Fibroblast of skin of left biceps (primary cell): ENCODE measurements around the gene JMJD1C.
"Not testable (repeated sequence)": the region's sequence is repeated elsewhere in the genome, so short reads cannot be mapped to it uniquely, and the experiment has no call there.

Source experiments
- DNase-seq, 2 experiments: peaks; one replicate each; pipeline ENCODE4 v3.0.0-alpha.2; 2013; ENCODE audit warnings: low read depth in 2 of 2

Gene JMJD1C

DNA sequence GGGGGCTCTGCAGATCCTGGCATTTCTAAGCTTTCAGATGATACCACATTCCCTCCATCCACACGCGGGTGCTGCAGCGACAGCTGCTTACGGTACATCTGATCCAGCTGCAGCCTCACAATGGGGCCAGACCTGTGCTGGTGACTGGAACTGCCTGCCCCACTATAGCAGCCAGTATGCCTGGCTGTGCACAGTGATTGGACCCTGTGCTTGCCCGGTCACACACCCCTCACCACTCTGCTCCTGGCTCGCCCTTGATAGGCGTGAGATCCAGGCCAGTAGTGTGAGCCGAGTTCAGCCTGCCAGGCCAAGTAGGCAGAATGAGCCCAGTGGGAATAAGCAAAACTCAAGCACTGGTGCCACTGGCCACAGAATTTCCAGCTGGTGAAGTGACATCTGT lies 167.8 kb downstream of the JMJD1C start:
- no peak for DNase-seq

DNA sequence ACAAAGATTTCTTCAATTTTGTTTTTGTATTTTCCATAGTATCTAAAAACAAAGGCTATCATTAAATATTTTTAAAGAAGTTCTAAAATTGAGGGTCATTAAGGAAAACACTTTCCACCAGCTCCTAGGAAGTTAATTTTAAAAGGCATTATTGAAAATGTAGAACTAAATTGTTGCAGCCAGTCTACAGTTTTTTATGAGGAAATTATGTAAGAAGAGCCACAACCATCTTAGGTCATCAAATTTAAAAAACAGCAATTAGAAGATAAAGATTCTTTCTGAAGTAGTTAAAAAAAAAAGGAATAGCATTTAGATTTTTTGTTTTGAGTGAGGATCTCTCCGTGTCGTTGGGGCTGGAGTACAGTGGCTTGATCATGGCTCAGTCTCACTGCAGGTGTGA lies 171.0 kb downstream of the JMJD1C start:
- no peak for DNase-seq

DNA sequence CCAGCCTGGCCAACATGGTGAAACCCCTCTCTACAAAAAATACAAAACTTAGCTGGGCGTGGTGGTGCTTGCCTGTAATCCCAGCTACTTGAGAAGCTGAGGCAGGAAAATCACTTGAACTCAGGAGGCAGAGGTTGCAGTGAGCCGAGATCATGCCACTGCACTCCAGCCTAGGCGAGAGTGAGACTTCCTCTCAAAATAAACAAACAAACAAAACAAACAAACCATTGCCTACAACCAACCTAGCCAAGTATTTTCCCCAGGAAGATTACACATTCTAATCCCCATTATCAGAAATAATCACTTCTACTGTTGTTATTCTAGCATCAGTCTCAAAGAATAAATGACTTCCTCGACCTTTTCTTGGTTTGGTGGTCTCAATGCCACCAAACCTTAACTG lies 172.9 kb downstream of the JMJD1C start:
- not testable (repeated sequence) for DNase-seq

DNA sequence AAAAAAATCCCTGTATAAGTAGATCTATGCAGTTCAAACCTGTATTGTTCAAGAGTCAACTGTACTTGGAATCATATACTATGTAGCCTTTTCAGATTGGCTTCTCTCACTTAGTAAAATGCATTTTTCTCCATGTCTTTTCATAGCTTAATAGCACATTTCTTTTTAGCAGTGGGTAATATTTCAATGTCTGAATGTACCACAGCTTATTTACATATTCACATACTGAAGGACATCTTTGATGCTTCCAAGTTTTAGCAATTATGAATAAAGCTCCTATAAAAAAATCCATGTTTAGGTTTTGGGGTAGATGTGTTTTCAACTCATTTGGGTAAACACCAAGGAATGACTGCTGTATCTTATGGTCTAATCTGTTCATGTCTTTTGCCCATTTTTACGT lies 177.6 kb downstream of the JMJD1C start:
- DNase-seq = no peak

DNA sequence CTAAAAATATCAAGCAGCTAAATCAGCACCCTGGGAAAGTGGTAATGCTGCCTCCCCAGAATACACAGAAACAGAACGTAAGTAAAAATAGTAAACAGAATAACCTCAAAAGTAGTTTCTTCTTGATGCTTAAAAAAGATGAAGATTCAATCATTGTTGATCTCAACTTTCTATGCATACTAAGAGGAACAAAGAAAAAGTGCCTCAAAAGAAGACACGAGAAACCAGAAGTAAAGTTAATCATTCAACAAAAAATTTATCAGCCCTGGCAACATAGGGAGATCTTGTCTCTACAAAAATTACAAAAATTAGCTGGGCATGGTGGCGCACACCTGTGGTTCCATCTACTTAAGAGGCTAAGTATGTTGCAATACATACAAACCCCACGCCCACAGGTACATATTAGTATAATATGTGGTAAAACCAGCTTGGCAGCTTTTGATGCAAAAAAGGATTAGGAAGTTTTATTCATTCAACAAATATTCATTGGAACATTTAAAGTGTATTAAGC lies 179.0 kb downstream of the JMJD1C start:
- no peak for DNase-seq

DNA sequence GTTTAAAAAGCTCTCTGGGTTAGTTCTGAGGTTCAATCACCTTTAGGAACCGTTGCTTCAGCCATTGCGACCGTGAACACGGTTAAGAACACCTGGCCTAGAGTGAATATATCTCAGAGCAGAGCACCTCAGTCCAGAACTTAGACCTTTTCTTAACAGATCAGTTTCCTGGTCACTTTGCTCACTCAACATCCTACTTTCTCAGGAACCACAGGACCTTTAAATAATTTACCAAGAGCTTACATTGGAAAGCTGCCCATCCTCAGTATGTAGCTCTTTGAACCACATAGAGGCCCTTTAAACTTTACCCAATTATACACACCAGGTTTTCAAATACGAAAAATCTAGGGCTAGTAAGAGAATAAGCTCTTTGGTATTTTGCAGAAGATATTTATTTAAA lies 179.4 kb downstream of the JMJD1C start:
- DNase-seq = no peak

DNA sequence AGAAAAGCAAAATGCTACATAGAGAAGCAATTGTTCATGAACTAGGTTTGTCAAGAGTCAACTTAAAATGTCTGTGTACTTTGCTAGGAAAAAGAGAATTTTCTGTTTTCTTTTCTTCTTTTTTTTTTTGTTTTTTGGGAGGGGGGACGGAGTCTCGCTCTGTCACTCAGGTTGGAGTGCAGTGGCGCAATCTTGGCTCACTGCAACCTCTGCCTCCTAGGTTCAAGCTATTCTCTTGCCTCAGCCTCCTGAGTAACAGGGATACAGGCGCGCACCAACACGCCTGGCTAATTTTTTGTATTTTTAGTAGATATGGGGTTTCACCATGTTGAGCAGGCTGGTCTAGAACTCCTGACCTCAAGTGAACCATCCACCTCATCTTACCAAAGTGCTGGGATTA lies 181.9 kb downstream of the JMJD1C start:
- not testable (repeated sequence) for DNase-seq

DNA sequence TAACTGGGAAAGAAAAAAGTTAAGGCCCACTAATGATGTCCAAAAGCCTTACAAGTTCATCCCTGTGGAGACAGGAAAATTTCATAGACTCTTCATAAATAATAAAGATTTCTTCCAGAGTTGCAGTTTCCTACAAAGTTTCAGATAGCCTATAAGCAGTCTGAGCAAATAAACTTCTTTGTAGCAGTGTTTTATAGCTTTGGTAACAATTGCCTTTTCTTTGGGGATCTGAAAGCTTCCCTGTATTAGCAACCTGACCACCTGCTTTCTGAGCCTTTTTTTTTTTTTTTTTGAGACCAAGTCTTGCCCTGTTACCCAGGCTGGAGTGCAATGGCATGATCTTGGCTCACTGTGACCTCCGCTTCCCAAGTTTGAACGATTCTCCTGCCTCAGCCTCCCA lies 182.7 kb downstream of the JMJD1C start:
- DNase-seq = no peak

DNA sequence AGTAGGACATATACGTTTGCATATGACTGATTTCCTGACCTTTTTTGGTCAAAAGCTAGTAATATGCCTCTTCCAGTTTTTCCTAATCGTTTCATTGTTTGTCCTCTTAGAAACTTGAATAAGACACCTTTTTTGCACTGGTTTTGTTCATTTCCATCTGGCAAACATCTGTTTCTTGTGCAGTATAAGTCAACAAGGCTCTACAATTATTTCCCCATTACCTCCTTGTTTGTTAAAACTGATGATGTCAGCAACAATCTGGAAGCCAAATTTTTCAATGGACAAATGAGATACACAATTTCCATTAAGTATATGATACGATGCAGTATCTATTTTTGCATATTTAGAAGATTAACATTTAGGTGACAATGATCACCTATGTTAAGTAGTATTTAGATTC lies 183.8 kb downstream of the JMJD1C start:
- peak; percentile 22 to 30 for DNase-seq

DNA sequence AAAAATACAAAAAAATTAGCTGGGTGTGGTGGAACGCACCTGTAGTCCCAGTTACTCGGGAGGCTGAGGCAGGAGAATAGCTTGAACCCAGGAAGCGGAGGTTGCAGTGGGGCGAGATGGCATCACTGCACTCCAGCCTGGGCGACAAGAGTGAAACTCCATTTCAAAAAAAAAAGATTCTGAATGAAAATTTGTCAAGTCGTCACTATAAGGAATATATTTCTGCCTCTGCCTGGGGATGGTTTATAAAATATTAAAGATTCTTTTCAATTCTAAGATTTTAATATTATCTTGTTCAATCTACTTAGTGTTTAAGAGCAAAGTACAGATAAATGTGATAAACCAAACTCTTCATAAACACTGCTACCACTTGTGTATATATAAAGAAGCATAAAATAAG lies 185.4 kb downstream of the JMJD1C start:
- no peak for DNase-seq

DNA sequence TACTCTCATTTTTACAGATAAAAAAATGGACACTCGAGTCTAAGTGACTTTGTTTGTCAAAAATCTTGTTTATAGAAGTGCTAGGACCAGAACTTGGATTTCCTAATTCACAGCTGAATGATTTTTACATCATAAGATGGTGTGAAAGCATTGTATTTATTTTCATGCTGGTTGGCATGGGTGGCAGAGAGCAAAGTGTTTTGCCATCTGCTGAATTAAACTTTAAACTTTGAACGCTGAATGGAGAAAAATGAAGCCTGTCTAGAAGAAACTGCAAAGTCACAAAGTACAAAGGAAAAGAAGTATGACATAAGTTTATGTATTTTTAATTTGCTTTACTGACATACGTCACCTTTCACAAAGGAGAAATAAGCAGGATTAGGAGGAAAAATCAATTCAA lies 190.7 kb downstream of the JMJD1C start:
- no peak for DNase-seq

DNA sequence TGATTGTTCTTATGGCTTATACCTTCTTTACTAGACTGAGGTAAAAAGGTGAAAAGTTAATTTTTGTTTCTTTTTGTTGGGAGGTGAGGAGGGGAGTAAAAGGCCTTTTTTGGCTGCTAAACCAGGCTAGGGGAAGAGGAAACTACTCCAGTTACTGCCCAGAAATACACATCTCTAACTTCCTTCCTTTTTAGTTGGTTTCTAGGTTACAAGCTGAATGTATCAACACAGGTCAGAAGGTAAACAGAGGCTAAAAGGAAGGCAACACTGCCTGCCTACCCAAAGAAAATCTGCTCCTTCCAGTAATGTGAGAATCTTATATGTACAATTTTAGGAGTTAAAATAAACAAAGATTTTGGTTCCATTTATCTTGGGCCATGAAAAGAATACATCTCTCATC lies 192.2 kb downstream of the JMJD1C start:
- DNase-seq = no peak

DNA sequence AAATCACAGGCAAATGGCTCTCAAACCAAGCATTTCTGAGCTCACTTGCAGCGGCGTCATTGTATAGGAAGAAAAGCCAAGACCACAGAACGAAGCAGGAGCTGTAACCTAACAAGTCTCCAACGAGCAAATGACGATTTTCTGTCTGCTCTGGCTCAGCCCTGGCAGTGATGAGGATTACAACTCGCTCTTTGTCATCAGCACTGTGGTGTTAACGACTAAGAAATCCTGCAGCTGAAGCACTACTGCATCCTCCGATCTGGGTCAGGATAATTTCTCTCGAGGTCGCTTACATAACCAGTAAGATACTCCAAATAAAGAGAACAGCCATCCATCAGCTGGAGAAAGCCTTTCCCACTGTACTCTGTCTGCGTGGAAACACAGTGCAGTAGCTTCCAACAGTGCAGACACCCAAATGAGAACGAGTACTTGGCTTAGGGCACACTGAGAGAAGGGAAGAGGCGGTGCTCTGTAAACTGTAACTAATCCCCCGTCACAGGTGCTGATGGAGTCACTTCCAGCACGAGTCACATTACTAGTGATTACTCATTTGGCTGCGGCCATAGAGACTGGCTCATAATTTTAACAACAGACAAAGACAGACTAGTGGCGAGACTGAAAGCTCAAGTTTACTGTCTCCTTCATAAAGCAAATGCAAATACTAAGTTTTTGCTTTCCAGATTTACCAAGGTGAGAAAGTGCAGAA lies 196.8 kb downstream of the JMJD1C start:
- peak; percentile 88 for DNase-seq

DNA sequence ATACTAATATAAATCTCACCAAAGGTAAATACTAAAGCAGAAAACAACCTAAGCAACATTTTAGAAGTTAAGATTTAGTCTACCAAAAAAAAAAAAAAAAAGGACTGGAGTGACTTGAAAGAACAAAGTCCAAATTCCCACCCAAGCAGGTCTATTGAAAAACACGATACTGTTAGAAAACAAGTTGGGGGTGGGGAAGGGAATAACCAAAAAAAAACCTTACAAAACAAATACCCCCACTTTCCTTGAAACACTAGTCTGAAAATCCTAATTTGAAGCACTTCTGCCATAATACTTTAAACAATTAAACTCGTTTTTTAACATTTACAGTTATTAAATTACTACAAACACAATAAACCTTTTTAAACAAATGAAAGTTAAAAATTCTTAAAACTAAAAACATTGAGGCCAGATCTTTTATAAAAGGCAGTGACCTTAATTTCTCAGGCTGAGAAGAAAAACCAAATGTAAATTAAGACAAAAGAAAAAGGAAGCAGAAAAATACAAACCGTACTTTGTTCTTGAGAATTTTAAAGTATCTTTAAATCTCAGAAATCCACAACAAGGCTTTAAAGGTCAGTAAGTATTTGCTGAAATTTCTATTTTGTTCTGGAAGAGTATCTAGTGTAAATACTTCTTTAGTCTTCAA lies 197.5 kb downstream of the JMJD1C start:
- no peak for DNase-seq

DNA sequence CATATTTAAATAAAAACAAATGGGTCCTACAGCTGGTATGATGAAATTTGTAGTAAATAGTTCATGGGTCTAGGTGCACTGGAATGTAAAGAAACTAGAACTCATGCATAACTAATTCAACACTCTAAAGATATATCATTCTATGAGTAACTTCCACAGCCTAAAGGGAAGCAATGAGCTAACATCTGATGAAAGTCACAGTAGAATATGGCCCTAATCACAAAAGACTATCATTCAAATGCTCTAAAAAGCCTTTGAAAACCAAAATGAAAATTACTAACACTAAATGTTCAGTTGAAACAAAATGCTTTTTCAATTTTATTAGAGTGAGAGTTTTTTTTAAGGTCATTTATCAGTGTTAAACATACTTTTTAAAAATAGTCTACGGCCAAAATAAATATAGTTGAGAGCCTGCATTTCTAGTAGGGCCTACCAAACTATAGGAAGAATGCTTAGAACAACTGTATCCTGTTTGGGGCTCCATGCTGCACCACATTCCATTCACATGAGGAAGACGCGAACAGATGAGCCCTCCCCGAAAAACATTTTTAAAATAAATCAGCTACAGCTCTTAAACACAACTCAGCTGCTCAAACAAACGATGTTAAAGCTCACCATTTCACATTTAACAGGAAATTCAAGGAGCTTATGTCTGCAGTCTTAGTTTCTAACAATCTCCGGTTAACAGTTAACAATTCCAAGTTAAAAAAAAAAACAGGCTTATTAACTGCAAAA lies 198.2 kb downstream of the JMJD1C start:
- peak; percentile 76 to 78 for DNase-seq

DNA sequence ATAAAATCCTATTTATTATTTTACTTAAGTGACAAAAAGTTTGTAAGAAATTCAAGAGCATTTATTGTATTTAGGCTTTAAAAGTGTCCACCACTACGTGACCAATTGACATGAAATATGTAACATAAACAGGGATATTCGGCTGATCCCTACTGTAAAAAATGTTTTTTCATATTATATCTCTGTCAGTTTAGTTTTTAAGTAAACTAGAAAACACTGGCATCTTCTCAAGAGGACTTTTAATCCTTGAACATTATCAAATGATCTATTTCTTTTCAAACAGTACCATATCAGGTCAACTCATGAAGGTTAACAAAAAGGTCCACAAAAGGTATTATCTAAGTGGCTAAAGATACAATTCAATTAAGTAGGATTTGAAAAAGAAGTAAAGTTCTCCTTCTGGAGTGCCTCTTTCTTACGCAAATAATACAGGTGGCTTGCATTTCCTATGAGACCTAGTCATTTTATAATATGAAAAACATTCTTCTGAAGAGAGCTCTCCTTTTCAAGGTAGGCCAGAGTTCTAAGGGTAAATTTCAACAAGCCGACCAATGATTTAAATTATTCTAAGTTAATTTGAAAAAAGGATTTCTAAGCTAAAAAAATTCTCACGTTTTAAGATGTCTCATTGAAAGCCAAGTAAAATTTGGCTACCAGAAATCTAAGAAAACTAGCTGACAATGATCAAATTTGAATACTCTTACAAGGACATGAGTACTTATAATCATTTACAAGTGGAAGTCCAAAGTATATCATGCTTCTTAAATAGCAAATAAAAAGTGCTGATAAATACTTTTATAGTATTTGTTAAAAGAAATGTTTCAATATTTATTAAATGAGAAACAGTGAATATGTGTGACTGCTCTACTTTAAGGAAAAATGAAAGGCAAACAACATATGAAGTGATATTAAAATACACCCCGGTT lies 199.1 kb downstream of the JMJD1C start:
- no peak for DNase-seq

DNA sequence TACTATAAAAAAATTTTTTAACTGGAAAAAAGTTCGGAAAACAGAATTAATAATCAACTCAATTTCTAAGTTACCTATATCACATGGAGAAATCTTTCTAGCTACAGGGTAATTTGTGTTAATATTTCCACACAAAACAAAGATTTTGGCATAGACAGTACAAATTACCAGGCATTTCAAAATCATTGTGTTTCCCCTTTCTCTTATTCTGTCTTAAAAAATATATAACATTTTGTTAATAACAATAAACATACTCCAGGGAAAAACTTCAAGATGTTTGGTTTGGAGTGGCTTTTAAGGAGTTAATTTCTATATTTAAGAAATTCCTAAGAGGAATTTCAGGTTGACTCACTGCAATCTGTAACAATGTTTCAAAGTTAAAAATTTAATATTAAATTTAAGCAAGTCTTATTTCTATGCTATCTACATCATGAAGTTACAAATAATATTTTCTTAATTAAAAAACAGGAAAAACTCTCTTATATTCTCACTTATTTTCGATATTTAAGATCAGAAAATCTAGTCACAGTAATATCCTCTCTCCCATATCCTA lies 200.0 kb downstream of the JMJD1C start:
- DNase-seq = no peak

DNA sequence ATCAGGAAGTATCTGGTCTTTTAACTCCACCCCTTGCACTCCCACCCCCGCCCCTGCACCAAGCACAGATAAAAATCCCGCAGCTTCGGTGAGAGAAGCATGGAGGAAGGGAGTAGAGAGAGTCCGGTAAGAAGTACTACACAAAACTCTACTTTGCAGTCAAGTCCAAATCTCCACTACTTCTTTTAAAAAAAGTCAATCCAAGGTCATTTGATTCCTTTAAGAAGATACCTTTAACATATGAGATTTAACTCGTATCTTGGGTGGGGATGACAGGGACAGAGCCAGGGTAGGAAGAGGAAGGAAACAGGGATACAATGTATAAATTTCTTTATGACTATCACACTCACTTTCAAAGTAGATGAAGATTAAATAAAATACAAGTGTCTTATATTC lies 200.6 kb downstream of the JMJD1C start:
- no peak for DNase-seq

DNA sequence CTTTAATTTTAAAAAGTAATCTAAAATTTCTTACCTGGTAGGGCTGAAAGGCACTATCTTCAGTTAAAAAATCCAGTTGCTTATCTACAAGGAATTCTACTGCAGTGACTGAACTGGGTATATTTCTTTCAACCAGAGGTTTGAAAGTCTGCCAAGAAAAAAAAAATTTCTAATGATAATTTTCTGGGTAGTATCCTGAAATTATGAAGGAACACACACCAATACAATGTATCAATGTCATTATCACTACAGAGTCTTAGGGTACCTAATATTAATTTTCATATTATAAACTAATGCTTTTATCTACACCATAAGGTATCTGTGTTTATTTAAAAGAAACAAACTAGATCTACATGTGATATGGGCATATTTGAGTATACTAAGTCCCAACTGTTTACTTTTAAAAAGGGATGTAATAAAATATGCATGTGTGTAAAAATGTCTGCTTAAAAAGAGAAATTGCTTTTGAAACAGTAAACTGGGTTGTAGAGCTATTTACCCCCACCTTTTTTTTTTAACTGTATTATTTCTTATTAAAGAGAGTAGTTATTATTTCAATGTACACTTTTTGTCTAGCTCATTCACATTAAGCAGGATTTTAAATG lies 201.1 kb downstream of the JMJD1C start:
- DNase-seq = no peak

DNA sequence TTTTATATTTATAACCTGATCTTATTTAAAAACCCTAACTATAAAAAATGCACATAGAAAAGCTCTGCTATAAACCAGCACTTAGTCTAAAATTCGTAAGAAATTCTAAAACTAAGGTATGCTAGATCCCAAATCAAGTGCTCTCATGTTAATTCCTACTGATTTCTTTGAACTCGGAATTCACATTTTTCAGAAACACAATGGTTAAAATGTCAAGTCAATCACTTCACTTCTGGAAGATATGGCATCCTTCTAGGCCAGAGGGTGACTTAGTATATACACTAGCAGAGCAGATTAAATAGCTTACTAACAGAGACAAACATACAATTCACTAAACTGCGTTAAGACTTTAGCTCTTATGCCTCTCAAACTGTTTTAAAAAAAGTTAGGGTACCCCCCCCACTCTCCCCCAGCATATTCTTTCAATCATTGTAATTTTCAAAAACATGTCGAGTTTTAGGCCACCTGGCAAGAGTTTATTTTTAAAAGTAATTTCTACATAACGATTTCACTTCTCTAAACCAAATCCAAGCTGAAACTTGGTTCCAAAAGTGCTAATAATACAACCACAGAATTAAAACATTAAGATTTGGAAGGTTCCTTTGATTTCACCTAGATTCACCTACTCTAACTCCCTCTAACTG lies 203.2 kb downstream of the JMJD1C start:
- no peak for DNase-seq

DNA sequence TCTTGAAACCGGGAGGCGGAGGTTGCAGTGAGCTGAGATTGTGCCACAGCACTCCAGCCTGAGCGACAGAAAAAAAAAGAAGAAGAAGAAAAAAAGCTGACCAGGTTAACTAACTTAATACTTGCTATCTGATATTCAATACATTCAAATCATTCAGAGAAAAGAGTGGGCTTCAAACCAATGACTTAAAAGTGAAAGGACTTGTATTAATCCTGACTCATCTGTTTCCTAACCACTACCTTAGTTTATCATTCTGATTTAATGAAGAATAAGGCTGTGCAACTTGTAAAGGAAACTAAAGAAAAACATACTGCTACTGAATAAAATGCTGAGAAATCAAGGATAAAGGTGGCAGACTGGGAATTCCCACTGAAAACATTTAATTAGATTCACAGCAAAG lies 204.3 kb downstream of the JMJD1C start:
- DNase-seq = no peak
